GM12801 (cell line): ENCODE results near the gene PUS10.

Experiments
- TF ChIP-seq, protein P1 (sequence below): IDR thresholded peaks from one replicate; pipeline ENCODE4 v1.5.1; 2011; ENCODE audit warnings: control low read depth; ENCODE audit not compliant: insufficient read length; ENCODE audit errors: extremely low read depth

The PUS10 gene

DNA sequence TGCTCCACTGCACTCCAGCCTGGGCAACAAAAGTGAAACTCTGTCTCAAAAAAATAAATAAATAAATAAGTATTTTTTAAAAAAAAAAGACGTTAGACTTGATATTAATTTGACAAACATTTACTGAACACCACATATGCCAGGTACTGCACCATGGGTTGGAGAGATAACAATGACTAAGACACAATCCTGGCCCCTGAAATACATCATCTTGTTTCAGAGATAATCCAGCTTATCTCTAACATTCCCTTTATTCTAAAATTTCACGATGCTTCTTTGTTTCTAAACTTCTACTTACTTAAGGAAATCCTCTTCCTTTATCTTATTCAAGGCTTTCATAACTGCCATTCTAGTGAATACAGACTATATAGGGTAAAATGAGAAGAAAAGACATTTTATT lies 55.5 kb downstream of the PUS10 start:
- TF ChIP-seq, protein P1, sequence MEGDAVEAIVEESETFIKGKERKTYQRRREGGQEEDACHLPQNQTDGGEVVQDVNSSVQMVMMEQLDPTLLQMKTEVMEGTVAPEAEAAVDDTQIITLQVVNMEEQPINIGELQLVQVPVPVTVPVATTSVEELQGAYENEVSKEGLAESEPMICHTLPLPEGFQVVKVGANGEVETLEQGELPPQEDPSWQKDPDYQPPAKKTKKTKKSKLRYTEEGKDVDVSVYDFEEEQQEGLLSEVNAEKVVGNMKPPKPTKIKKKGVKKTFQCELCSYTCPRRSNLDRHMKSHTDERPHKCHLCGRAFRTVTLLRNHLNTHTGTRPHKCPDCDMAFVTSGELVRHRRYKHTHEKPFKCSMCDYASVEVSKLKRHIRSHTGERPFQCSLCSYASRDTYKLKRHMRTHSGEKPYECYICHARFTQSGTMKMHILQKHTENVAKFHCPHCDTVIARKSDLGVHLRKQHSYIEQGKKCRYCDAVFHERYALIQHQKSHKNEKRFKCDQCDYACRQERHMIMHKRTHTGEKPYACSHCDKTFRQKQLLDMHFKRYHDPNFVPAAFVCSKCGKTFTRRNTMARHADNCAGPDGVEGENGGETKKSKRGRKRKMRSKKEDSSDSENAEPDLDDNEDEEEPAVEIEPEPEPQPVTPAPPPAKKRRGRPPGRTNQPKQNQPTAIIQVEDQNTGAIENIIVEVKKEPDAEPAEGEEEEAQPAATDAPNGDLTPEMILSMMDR: no peak

DNA sequence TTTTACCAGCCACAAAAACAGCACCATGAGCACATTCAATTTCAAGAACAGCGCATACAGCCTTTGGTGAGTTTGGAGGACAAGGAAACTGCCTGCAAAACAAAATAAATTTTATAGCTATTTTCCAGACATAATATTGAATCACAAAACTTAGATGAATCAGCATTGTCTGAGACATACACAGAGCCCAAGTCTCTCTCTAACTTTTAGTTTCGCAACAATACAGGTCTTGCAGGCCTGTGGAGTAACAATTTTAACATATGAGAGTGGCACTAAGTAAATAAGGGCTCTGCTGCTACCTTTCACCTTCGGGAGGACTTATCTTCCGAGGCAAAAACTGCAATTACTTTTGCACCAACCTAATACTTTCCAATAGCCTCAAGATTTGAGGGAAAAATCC lies 56.6 kb downstream of the PUS10 start:
- TF ChIP-seq, protein P1: no peak

DNA sequence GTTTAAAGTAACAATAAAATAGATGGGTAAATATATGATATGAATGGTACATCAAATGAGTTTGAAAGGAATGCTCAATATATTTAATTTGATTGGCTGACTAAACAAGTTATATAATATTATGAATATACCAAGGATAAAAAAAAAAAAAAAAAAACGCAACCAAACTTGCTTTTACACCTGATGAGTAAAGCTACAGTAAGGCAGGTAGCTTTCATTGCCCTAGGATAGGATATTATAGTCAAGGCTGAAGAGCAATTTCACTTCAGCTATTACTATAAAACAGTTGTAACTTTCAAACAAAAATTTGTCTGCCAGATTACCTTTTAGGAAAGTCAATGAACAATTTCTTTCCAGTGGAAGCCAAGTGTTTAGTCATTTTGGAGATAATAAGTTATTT lies 57.3 kb downstream of the PUS10 start:
- TF ChIP-seq, protein P1: no peak

DNA sequence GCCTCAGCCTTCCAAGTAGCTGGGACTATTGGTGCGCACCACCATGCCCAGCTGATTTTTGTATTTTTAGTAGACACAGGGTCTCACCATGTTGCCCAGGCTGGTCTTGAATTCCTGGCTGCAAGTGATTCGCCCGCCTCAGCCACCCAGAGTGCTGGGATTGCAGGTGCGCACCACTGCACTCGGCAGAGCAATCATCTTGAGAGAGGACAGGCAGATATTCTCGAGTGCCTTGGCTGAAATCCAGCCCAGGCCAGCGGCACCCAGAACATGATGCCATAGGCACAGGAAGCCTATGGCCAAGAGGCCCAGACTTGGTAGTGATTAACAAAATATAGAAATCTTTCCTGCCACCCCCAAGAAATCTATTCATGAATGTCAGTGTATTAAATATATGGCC lies 58.6 kb downstream of the PUS10 start:
- TF ChIP-seq, protein P1: no peak

DNA sequence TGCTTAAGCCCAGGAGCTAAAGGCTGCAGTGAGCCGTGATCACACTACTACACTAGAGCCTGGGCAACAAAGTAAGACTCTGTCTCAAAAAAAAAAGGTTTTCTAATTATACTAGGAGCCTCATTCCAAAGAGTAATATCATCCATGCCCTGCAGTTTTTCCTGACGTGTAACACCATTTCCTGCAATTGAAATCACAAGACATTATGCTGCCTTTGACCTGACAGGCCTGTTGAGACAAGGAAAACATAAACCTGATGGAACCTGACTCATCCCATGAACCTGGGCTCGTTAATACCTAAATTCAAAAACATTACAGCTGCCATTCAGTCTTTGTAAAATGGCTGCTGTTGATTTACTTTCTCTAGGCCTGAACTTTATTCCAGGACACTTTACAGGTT lies 59.3 kb downstream of the PUS10 start:
- TF ChIP-seq, protein P1: no peak

DNA sequence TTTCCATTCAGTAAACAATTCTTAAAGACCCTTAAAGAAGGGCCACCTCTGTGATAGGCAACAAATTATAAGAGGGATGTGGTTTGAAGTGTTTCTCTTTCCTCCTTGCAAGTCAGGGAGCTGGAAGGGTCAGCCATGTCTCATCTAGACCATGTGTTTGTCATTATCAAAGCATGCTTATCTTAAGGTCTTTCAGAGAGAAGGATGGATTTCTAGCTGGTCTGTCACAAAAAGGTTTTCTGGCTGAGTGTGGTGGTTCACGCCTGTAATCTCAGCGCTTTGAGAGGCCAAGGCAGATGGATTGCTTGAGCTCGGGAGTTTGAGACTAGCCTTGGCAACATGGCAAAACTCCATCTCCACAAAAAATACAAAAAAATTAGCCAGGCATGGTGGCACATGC lies 59.7 kb downstream of the PUS10 start:
- TF ChIP-seq, protein P1: no peak

DNA sequence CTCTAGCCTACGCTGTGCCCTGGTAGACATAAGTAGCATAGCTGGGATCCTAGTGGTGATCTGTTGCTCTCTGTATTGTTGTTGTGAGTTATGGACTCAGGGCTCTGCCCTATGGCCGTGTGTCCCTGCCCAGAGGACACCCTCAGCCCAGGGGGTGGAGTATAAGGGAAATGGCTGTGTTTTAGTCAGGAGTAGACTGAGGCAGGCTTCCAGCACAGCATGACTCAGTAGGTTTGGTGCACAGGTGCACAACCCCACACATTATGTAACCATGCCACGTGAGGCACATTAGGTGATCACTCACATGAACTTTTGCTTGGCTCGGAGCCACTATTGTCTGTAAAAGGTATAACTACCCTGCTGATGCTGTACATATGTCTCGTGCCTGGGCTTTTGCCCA lies 60.4 kb downstream of the PUS10 start:
- TF ChIP-seq, protein P1: no peak

DNA sequence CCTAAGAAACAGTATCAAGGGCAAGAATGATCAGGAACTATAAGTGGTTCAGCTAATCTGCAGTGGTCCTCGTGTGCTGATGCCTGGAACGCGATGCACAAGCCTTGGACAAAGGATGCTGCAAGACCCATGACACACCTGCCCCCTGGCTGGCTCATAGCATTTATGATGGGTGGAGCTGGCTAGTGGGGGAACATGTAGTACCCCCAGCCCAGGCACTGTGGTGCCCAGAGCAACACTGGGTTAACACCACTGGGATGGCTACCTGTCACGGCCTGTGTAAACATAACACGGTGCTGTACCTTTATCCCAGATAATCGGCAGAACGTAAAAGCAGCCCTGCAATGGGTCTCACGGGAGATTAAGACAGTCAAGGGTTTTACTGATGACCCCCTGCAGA lies 60.8 kb downstream of the PUS10 start:
- TF ChIP-seq, protein P1: no peak
